T47D (cell line): ENCODE measurements around the gene REXO5.

Experiments
- DNase-seq, 2 experiments: peaks; one replicate each; pipeline versions ENCODE4 v3.0.0 to v3.0.0-alpha.2; 2011 to 2012; ENCODE audit warnings: low read depth in 1 of 2, low spot score in 1 of 2
- JUND ChIP-seq: IDR thresholded peaks from 2 replicates; pipeline ENCODE4 v1.6.1; 2012; ENCODE audit warnings: low read depth
- in situ Hi-C: cut with HindIII; loops from 2 replicates; pipeline ENCODE4 v1.10.0; 2016; ENCODE audit warnings: low sequenced_read_pairs, low pct_unique_long_range_greater_than_20kb

REXO5 gene

DNA sequence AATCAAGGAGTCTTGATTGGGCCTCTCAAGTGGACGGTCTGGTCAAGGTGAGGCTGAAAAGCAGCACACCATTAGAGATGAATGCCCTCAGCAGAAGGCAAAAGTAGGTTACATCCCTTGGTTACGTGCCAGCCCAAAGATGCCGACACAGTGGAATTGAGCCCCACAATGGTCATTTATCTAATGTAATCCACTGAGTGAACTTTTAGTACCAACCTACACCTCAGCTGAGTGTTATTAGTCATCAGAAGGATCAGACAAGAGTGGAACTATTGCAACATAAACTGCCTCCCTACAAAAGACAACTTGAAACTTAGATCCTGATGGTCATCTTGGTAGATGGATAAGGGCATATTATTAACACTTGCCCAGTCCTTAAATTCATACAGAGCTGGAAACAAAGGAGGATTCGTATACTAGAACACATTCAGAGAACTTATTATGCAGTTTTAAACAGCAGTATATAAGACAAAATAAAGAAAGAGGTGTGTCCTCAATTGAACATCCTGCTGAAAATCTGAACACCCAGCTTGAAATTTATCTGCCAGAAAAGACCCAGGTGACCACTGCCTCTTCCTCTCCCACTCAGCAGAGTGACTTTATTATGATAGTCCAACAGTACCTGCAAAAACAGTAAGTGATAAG, 91.0 kb downstream of the REXO5 start:
- in situ Hi-C loops = no loop called here
- TF ChIP-seq JUND = no peak
- no peak for DNase-seq

DNA sequence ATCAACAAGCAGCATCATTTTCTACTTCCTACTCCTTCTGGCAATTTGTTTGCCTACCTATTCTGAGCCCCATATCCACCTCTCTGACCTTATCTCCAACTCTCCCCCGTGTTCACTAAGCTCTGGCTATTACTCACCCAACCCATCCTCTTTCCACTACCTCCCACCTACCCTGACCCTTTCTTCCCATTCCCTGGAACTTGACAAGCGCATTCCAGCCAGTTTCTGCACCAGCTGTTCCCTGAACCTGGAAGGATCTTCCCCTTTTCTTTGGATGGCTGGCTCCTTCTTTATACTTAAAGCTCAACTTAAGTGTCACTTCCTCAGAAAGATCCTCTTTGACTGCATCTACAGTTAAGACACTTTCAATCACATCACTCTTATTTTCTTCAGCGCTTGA, 91.6 kb downstream of the REXO5 start:
- in situ Hi-C loops = no loop called here
- no peak for TF ChIP-seq JUND
- no peak for DNase-seq

DNA sequence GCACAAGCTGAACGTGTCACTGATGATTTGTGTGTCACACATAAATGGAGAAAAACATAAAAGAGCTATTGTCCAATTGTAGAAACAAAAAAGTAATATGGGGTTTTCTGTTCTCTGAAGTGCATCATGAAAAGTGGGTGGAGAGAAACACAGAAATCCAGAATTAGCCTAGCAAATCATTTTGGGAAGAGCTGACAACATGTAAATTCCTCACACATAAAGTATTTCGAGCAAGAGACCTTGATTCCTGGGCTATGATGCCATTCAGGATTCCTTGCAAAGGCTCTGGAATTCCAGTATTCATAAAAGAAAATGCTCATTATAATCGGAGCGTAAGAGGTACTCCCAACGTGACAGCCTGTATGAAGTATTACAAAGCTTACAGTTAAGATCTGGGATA, 92.7 kb downstream of the REXO5 start:
- in situ Hi-C loops = no loop called here
- TF ChIP-seq JUND = no peak
- no peak for DNase-seq
